Measurements from ENCODE around the gene GXYLT1.

DNA sequence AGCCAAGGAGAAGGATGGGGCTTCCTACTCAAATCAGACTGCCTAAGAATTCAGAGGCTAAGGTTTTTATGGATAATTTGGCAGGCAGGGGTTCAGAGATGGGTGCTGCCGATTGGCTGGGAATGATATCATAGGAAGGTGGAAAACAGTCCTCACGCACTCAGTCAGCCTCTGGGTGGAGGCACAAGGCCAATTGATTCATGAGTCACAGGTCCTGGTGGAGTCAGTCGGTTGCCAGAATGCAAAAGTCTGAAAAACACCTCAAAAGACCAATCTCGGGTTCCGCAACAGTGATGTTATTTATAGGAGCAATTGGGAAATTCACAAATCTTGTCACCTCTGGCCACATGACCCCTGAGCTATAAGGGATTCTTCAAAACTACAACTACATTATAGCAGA lies 105.5 kb downstream of the GXYLT1 start:
- TF ChIP-seq POLR2A (IDR thresholded peaks at IDR 0.05) (no peak), EP300 (IDR thresholded peaks at IDR 0.05; ENCODE audit: low read depth) (no peak), POLR2AphosphoS5 (IDR thresholded peaks at IDR 0.05) (no peak)
- TF ChIP-seq, protein P1, sequence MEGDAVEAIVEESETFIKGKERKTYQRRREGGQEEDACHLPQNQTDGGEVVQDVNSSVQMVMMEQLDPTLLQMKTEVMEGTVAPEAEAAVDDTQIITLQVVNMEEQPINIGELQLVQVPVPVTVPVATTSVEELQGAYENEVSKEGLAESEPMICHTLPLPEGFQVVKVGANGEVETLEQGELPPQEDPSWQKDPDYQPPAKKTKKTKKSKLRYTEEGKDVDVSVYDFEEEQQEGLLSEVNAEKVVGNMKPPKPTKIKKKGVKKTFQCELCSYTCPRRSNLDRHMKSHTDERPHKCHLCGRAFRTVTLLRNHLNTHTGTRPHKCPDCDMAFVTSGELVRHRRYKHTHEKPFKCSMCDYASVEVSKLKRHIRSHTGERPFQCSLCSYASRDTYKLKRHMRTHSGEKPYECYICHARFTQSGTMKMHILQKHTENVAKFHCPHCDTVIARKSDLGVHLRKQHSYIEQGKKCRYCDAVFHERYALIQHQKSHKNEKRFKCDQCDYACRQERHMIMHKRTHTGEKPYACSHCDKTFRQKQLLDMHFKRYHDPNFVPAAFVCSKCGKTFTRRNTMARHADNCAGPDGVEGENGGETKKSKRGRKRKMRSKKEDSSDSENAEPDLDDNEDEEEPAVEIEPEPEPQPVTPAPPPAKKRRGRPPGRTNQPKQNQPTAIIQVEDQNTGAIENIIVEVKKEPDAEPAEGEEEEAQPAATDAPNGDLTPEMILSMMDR (IDR thresholded peaks at IDR 0.05): no peak
